GM12878 (cell line): ENCODE results near the gene ELAVL1. TPM values are rescaled to one million over a fixed set of nuclear protein-coding genes. Genes with fewer than 3 reads are reported as not detected.
A peak's percentile ranks its signal among the peaks of the same experiment; 100 is the strongest.

Experiments used
- ATAC-seq: fragments of 200-7000 bp; cut with Tn5 transposase; 3 replicates; pipeline ENCODE4 v1.9.1; 2020; ENCODE audit warnings: mild to moderate bottlenecking, moderate library complexity
- BruUV-seq: library from RNA; stranded (reverse); fragments of 400-500 nt; replicated peaks from 2 replicates; lab custom pipeline; 2021; lab: Mats Ljungman, UMichigan
- CTCF ChIA-PET: fragments of 300-600 bp; sonication (Branson Sonifier 250); formaldehyde crosslinking; extraction: SDS; loops from one replicate; lab custom pipeline; 2021; ENCODE audit warnings: inconsistent platforms; lab: Yijun Ruan, JAX
- POLR2A ChIA-PET: fragments of 350-600 bp; formaldehyde crosslinking; extraction: SDS; loops from one replicate; lab custom pipeline; 2021; ENCODE audit warnings: inconsistent platforms; lab: Charles Lee
- RAD21 ChIA-PET: fragments of 300-600 bp; sonication (Branson Sonifier 250); formaldehyde crosslinking; loops from one replicate; lab custom pipeline; 2023; ENCODE audit warnings: antibody characterized with exemption; ENCODE audit not compliant: unreplicated experiment; lab: Charles Lee
- SMC1A ChIA-PET: fragments of 300-600 bp; sonication (Branson Sonifier 250); formaldehyde crosslinking; loops from one replicate; lab custom pipeline; 2023; ENCODE audit not compliant: unreplicated experiment, uncharacterized antibody; lab: Charles Lee
- DNase-seq: peaks from one replicate; pipeline ENCODE4 v3.0.0-alpha.2; 2011; ENCODE audit warnings: low read depth, low spot score
- FAIRE-seq: peaks from 3 replicates; lab custom pipeline; 2011; peaks lifted over from hg19 to GRCh38; lab: Jason Lieb, UNC
- H2AFZ ChIP-seq: 2 replicates; pipeline ENCODE4 v1.6.0; 2011; ENCODE audit warnings: low read depth, low read length, control low read depth; ENCODE audit not compliant: control insufficient read depth
- H3K27ac ChIP-seq: 2 replicates; pipeline ENCODE4 v1.5.1; 2011; ENCODE audit warnings: control low read depth; ENCODE audit not compliant: control insufficient read depth, insufficient read depth
- H3K27me3 ChIP-seq, 2 experiments: replicated peaks in 1 of 2; 2 replicates each; pipeline versions ENCODE4 v1.6.0 to v1.6.1; 2011; ENCODE audit warnings: low read length in 1 of 2; ENCODE audit not compliant: control insufficient read depth in 2 of 2, insufficient read depth in 2 of 2
- H3K36me3 ChIP-seq, 2 experiments: 2 replicates each; pipeline ENCODE4 v1.5.1; 2011; ENCODE audit warnings: low read length in 1 of 2; ENCODE audit not compliant: control insufficient read depth in 2 of 2, insufficient read depth in 2 of 2
- H3K4me1 ChIP-seq: 2 replicates; pipeline ENCODE4 v1.6.1; 2011; ENCODE audit warnings: mild to moderate bottlenecking, low read length, moderate library complexity, mixed read lengths; ENCODE audit not compliant: control insufficient read depth, insufficient read depth
- H3K4me2 ChIP-seq: 2 replicates; pipeline ENCODE4 v1.6.0; 2011; ENCODE audit warnings: control low read depth; ENCODE audit not compliant: control insufficient read depth, insufficient read depth
- H3K4me3 ChIP-seq: fragments of 200-600 bp; sonication (generic); 2 replicates; pipeline ENCODE4 v1.5.1; 2016
- H3K79me2 ChIP-seq: 2 replicates; pipeline ENCODE4 v1.6.0; 2011; ENCODE audit warnings: low read length; ENCODE audit not compliant: control insufficient read depth, insufficient read depth
- H3K9ac ChIP-seq: 2 replicates; pipeline ENCODE4 v1.8.0; 2011; ENCODE audit warnings: low read length, control low read depth, mixed read lengths; ENCODE audit not compliant: control insufficient read depth, insufficient read depth
- H3K9me3 ChIP-seq: replicated peaks from 3 replicates; pipeline ENCODE4 v1.5.1; 2011; ENCODE audit warnings: mild to moderate bottlenecking, low read length; ENCODE audit not compliant: control insufficient read depth, insufficient read depth
- H4K20me1 ChIP-seq: 2 replicates; pipeline ENCODE4 v1.6.0; 2011; ENCODE audit not compliant: control insufficient read depth, insufficient read depth
- E4F1 ChIP-seq: fragments of 450-650 bp; IDR thresholded peaks from 2 replicates; pipeline ENCODE4 v1.6.1; 2018; ENCODE audit warnings: borderline replicate concordance, mild to moderate bottlenecking; ENCODE audit not compliant: partially characterized antibody
- IKZF1 ChIP-seq: fragments of 450-650 bp; conservative IDR thresholded peaks from 2 replicates; pipeline ENCODE4 v1.6.1; 2017; ENCODE audit warnings: antibody characterized with exemption, mild to moderate bottlenecking
- MEF2B ChIP-seq: fragments of 450-650 bp; IDR thresholded peaks from 2 replicates; pipeline ENCODE4 v1.6.1; 2018; ENCODE audit warnings: mild to moderate bottlenecking, moderate library complexity; ENCODE audit not compliant: partially characterized antibody, poor library complexity, severe bottlenecking
- USF2 ChIP-seq: IDR thresholded peaks from 2 replicates; pipeline ENCODE4 v1.6.1; 2011; ENCODE audit warnings: low read depth, low read length, improper control_type of control experiment, borderline replicate concordance
- WGBS: methylation state at CpG from one replicate; pipeline ENCODE4 v1.1.6; 2016; ENCODE audit warnings: low lambda C conversion rate; ENCODE audit not compliant: insufficient replicate concordance, insufficient coverage; ENCODE audit errors: missing lambda C conversion rate; 5-methylcytosine and 5-hydroxymethylcytosine counted together
- in situ Hi-C: fragments of 300-500 bp; cut with MboI; formaldehyde crosslinking; loops from 9 replicates; pipeline ENCODE4 v1.14.3; 2018; ENCODE audit warnings: mixed read lengths
- intact Hi-C: fragments of 100-400 bp; cut with micrococcal nuclease; formaldehyde crosslinking; loops from one replicate; pipeline ENCODE4 v1.14.2; 2022; ENCODE audit not compliant: unreplicated experiment
- polyA plus RNA-seq, 11 experiments: library from polyadenylated mRNA; depleted of rRNA in 4 of 11; unstranded in 6 of 11; stranded (reverse) in 5 of 11; fragments of >200 nt; fragmentation: Nextera tagmentation in 4 of 11; fragmentation: Illumina TruSeq in 1 of 11; extraction: Ambion mirVana in 4 of 11; extraction: Trizol in 1 of 11; gene quantifications; 1 replicate in 1 of 11; 2 replicates in 10 of 11; pipeline versions ENCODE4 v1.2.1 to v1.2.3, GENCODE V29; 2011 to 2016; ENCODE audit warnings: inconsistent platforms in 2 of 11, missing spikeins in 2 of 11, low read depth in 1 of 11
- total RNA-seq, 4 experiments: library from RNA; depleted of rRNA in 3 of 4; stranded (reverse); fragments of >200 nt in 3 of 4; fragmentation: Illumina TruSeq in 1 of 4; extraction: Trizol in 1 of 4; gene quantifications; 2 replicates each; pipeline versions ENCODE4 v1.2.1 to v1.2.3, GENCODE V29; 2013 to 2021

The ELAVL1 gene
- total and polyA plus RNA-seq, 10 of the 15 experiments (the other 5 are each of a cell fraction or from before 2014, with no cell fraction given) = 7.4 to 155 (median 70.3) TPM

DNA sequence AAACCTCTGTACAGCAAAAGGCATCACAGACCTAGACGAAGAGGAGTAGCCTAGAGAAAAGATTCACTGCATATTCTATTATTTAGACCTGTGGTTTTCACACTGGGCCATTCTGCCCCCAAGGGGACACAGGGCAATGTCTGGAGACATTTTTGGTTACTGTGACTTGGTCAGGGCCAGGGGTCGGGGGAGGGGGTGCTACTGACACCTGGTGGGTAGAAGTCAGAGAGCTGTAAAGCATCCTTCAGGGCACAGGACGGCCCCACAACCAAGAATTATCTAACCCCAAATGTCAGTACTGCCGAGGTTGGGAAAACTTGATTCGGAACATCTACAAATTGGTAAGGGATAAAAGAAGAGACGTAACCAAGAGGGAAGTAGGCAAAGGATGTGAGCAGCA, 11.3 kb downstream of the ELAVL1 start:
- ATAC-seq (peak; percentile 48), FAIRE-seq (no peak), DNase-seq (no peak)
- Histone ChIP-seq H3K27me3 (no peaks in the 10 kb centered on the region), H3K79me2 (peaks cover 61% of the 10 kb centered on the region), H2AFZ (no peak overlapping the region), H3K4me1 (peaks cover 12% of the 10 kb centered on the region), H3K4me2 (no peak overlapping the region), H3K27ac (no peak overlapping the region), H3K4me3 (no peak overlapping the region), H3K9ac (no peak overlapping the region), H3K9me3 (no peaks in the 10 kb centered on the region), H4K20me1 (peaks cover 12% of the 10 kb centered on the region), H3K36me3 (peaks cover 19 to 34% of the 10 kb centered on the region in 2 experiments)
- ChIA-PET CTCF (interaction anchor here (0.5 to 1.5 kb wide), 3 partner anchors 23 to 60 kb away, joined by 3 to 4 read pairs (median 3); partner anchors contain the start of gene TIMM44), RAD21 (interaction anchor here (0.9 kb wide), 1 partner anchor 50 kb away, joined by 3 read pairs; no protein-coding TSS in a partner anchor), SMC1A (no interaction called here), POLR2A (no interaction called here)
- BruUV-seq = no TSS peak
- TF ChIP-seq IKZF1 (no peak), E4F1 (no peak), MEF2B (peak; percentile 35), USF2 (no peak)
- WGBS = 15% methylated on average over 6 of the region's 6 CpGs
- intact Hi-C loops (no loop called here), in situ Hi-C loops (no loop called here)
